Stimulated activated CD4-positive, alpha-beta T cell treated with anti-CD3 and anti-CD28 coated beads, Interleukin-4, amount 100 ng/mL, for 24 hours (primary cell): ENCODE measurements around the gene EPN1.
A peak's percentile ranks its signal among the peaks of the same experiment; 100 is the strongest.

Source experiments
- DNase-seq: peaks from one replicate; pipeline ENCODE4 v3.0.0-alpha.2; 2020

The EPN1 gene

DNA sequence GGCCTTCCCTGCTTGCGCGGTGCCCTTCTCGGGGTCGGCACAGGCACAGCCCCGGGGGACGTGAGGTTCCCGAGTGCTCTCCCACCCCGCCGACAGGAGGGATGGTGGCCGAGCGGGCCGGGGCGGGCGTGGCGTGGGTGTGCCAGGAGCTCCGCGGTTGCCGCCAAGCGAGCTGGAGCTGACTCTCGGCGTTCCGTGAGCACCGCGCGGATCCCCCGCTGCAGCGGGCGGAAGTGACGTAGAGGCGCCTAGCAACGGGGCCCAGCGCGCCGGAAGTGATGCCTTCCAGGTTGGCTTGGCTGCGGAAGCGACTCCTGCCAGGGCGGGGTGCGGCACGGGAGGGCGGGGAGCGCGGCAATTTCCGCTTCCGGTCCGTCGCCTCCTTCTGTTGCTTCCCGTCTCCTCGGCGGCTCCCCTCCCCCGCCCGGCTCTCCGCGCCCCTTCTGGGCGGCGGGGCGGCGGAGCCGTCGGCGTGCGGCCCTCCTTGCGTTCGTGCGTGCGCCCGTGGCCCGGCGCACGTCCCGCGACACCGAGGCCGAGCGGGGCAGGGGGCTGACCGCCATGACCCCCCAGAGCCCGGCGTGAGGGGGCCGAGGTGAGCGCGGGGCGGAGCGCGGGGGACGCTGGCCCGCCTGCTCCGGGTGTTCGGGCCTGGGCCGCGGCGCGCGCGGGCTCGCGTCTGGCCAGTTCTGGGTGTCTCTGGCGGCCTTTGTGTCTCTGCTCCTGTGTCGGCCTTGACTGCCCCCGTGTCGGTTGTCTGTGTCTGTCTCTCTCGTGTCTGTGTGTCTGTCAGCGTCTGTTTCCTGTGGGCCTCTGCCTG lies at the start of gene EPN1:
Gene EPN1, plus strand, starts transcription at position 386 of the 820 bp plus-strand sequence. CDS start 3,402 bp downstream, outside the sequence.
- DNase-seq, result peak; percentile 98

DNA sequence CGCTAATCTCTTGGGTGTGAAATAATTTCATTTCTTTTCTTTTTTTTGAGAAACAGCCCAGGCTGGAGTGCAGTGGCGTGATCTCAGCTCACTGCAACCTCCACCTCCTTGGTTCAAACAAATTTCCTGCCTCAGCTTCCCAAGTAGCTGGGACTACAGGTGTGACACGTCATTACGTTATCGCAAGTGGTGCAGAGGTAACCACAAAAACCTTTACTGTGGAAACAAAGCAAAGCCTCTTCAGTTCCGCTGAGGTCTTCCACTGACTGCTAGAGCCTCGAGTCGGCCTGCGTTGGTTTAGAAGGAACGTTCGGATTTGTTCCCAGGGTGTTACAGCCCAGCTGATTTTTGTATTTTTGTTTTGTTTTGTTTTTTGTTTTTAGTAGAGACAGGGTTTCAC lies 48.7 kb upstream of the EPN1 start:
- DNase-seq, result peak; percentile 65

DNA sequence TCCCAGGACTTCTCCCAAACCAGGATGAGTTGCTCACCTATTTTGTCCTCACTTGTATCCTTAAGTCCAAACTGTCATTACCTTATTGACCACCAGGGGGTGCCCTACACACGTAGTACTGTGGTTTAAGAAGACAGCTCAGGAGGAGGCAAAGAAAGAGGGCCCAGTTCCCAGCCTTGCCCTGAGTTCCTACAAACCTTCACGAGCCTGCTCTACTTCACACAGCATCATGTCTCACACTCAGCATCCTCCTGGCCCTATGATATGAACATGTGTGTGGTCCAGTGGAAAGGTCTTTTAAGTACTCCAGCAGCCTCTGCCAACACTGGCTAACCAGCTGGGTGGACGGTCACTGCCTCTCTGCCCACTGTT lies 42.6 kb upstream of the EPN1 start:
- DNase-seq, result peak; percentile 95

DNA sequence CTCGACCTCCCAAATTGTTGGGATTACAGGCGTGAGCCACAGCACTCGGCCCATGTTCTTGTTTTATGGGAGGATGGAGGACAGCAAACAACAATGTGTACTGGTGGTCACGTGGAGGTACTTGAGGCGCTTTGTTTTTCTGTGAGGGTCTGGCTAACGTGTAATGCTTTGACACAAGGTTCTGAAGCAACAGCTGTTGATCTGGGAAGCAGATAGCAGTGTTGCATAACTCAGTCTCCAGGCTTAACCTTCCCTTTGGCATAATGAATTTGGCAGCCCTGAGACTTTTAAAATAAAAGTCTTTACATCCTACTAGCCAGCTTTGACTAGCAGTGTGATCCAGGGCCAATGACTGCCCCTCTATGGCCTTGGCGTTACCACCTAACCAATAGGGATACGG lies 41.2 kb upstream of the EPN1 start:
- no peak for DNase-seq

DNA sequence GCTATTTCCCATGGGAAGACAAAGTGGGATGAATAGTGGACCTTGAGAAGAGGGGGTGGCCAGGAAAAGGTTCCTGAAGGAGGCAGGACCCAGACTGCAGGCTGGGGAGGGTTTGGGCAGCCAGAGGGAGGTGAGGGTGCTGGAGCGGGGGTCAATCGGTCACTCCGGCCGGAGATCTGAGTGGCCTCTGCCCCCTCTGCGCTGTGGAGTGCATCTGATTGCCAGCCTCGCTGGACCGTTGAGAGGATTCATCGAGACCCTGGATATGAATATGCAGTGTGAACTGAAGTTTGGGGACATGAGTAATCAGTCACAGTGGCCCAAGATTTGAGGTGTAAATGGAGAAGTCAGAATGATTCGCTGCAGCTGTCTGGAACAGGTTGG lies 39.7 kb upstream of the EPN1 start:
- DNase-seq, result no peak

DNA sequence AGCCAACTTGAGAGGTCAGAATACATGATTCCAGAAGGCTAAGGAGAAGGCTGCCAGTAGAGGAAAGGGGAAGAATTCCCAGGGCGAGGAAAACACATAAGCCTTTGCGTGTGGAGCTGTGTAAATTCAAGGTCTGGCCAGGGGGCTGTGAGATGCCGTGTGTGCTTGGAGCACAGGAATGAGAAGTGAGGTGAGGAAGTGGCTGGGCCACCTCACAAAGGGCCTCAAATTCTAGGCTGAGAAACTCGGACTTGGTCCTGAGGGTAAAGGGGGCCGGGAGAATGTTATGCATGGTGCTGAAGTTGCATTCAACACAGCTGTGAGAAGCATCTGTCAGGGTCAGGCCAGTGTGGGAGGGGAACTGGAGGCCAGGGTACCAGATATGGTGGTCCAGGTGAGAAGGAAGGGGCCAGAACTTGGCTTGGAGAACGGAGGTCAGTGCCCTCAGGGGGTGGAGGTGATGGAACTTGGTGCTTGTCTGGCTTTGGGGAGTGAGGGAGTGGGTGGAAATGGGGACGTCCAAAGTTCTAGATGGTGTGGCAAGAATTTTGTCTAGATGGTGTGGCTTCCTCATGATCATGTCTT lies 39.1 kb upstream of the EPN1 start:
- DNase-seq, result no peak

DNA sequence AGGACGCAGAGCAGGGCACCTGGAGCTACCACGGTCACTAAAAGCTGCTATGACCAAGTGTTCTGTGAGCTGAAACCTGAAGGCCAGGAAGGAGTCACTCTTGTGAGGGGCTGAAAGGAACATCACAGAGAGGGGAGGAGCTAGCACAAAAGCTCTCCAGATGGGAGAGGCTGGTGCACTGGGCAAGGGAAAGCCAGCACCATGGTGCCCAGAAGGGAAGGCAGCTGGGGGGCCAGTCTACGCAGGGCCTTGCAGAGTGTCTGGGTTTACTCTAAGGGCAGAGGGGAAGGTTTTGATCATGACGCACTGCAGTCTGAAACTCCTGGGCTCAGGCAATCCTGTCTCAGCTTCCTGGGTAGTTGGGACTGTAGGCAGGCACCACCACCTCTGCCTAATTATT lies 38.3 kb upstream of the EPN1 start:
- DNase-seq, result no peak

DNA sequence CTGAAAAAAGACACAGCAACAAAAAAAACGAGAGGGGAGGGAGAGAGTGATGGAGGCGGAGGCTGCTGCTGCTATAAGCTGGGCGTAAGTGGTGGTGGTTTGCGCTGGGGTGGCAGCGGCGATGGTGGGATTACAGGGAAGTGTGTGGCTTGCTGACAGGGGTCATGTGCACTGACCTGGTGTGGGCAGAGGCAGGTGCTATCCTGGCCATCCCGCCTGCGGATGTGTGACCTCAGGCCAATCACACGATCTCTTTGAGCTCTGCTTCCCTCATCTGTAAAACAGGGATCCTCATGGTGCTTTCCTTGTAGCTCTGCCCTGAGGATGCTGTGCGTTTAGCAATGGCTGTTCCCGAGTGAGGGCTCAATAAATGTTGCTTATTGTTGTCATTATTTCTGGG lies 37.5 kb upstream of the EPN1 start:
- DNase-seq, result no peak

DNA sequence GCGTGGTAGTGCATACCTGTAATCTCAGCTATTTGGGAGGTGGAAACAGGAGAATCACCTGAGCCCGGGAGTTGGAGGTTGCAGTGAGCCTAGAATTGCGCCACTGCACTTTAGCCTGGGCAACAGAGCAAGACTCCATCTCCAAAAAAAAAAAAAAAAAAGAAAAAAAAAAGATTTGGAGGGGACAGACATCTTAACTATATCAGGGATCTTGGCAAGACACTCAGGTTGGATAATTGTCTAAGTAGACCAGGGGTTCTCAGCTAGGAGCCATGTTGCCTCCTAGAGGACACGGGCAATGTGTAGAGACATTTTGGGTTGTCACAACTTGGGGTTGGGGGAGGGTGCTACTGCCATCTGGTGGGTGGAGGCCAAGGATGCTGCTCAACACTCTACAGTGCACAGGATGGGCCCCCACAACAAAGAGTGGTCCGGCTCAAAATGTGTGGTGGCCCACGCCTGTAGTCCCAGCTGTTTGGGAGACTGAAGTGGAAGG lies 36.1 kb upstream of the EPN1 start:
- peak; percentile 67 for DNase-seq

DNA sequence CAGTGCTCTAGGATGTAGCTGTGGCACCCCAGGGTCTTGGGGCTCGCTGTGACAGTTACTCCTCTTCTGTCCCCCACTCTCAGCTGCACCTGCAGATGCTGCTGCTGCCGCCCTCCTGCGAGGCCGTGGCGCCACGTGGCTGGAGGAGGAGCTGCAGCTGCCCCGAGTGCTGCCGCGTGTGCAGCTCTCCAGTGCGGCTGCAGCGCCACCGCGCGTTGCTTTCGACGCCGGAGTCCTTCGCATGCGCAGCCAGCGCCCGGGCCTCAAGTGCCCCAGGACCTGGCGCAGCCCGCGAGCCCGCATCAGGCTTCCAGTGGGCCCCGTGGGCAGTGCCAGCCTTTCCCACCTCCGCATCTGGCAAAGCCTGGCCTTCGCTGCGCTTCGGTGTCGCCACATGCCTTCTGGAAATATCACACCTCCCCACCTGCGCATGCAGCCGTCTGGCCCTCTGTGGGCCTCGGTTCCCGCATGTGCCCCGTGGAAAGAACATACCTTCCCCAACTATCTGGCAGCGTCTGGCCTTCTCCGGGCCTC lies 34.9 kb upstream of the EPN1 start:
- DNase-seq, result peak; percentile 73

DNA sequence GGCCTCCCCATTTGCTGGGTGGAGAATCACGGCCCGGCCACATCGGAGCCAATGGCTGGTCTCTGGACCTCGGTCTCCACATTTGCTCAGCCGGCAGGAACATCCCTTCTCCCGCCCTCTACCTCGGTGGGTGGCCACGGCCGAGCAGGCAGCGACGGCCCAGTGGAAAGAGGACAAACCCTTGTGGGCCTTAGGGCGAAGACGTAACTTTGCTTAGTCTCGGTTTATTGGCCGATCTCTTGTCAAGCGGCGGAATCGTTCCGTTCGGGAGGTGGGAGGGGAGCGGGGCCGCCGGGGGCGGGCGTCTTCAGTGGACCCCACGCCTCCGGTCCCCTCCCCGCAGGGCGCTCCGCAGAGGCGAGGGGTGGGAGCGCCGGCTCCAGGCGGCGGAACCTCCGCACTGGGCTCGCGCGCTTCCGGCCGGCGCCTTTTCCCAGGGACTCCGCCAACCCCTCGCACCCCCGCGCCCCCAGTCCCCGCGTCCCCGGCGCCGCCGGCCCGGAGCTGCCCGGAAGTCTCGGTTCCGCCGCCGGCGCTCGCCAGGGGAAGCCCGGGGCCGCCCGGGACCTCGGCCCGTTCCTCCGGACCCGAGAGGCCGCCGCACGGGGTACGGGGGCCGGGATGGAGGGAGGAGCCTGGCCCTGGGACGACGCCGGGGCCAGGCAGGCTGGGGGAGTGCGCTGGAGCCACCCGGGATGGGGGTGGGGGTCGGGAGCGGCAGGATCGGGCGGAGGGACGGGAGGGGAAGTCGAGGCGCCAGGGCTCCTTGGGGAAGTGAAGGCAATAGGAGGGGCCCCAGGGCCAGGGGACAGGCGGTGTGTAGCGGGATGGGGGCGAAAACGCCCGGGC lies 34.2 kb upstream of the EPN1 start, which contains the start of gene ZNF580:
Gene ZNF580, plus strand, starts transcription at position 426 of the 849 bp plus-strand sequence. CDS start 1,507 bp downstream, outside the sequence.
- DNase-seq, result peak; percentile 62

DNA sequence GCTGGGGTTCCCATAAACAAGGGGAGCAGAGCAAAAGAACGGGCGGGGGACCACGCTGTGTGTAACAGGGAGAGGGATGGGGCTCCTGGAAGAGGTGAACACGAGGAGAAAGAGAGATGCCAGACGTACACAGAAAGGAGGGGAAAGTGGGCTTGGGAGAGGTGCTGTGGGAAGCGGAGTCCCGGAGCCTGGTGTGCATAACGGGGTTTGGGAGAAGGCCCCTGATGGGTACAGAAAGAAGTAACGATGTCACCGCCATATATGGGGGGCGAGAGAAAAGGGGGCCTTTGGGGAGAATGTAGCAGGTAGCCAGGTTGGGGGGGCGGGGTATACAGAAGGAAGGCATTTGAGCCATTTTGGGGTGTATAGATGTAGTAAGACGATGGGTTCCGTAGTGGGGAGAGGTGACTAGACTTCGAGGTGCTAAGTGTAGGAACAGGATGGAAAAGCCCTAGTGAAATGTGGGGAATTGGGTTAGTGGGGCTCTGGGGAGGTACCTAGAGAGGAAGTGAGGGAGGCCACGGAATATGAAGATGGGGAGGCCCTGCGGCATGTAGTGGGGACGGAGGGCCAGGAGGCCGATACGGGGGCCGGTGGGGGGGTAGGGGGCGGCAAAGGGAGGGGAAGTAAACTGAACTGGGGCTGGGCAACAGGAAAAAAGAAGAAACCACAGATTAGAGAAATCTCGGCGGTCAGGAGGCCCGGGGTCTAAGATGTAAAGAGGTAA lies 33.4 kb upstream of the EPN1 start:
- DNase-seq, result peak; percentile 30

DNA sequence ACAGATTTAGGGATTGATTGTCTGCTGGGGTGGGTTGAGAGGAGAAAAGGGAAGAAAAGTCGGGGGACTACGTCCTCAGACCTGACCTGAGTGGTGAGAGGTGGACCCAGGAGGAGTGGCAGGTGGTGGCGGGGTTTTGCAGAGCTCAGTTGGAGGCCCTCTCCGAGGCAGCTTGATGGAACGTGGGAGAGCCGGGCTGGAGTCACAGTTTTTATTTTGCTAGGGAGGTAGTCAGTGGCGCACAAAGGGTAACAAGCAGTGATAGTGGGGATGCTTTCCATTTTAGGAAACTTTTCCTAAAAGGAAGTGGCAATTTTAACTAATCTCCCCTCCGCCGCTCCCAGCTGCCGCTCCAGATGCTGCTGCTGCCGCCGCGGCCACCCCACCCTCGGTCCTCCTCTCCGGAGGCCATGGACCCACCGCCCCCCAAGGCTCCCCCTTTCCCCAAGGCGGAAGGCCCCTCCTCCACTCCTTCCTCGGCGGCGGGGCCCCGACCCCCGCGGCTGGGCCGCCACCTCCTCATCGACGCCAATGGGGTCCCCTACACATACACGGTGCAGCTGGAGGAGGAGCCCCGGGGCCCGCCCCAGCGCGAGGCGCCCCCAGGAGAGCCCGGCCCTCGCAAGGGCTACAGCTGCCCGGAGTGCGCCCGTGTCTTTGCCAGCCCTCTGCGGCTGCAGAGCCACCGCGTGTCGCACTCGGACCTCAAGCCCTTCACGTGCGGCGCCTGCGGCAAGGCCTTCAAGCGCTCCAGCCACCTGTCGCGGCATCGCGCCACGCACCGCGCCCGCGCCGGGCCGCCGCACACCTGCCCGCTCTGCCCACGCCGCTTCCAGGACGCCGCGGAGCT lies 32.6 kb upstream of the EPN1 start:
- peak; percentile 43 for DNase-seq

DNA sequence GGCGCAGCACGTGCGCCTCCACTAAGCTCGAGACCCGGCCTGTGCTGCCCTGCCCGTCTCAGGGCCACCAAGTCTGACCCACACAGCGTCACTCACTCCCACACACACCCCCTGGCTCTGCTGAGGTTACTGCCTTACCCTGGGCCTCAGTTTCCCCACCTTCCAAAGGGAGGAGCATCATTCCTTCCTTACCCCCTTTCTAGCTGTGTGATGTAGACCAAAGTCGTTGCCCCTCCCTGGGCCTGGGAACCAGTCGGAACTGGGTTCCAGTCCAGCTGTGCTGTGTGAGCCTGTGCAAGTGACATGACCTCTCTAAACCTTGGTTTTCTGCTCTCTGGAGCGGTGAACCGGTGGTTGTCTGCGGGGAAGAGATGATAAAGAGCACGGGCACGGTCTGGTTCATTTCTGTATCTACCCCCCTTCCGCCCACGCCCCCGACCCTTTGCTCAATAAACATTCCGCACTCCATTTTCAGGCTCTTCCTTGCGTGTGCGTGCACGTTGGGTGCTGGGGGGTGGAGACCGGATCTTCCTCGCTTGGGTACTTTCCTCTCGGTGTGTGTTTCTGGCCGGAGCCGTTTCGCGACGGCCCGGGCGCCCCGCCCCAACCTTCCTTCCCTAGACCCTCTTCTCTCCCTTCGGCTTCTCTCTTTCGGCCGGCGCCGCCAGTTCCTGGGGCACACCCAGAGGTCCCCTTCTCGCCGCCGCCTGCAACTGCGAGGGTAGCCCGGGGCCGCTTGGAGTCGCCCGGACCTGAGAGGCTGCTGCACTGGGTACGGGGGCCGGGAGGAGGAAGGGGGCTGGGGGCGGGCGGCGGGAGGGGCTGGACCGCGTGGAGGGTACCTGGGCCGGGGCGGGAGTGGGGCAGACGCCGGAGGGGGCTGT lies 31.8 kb upstream of the EPN1 start, which contains the start of gene ZNF581:
Gene ZNF581, plus strand, starts transcription at position 647 of the 884 bp plus-strand sequence. CDS start 923 bp downstream, outside the sequence.
- DNase-seq, result peak; percentile 85

DNA sequence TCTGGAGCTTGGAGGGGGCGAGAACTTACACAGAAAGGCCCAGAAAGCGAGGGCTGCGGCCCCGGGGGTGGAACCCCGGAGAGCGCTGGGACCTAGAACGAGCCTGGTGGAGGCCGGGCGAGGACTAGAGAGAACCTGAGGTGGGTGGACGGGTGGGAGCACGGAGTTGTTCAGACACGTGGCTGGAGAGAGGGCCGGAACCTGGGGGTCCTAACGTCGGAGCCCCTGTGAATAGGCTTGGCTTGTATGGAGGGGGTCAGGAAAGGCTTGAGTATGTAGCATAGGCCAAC lies 31.2 kb upstream of the EPN1 start:
- DNase-seq, result no peak

DNA sequence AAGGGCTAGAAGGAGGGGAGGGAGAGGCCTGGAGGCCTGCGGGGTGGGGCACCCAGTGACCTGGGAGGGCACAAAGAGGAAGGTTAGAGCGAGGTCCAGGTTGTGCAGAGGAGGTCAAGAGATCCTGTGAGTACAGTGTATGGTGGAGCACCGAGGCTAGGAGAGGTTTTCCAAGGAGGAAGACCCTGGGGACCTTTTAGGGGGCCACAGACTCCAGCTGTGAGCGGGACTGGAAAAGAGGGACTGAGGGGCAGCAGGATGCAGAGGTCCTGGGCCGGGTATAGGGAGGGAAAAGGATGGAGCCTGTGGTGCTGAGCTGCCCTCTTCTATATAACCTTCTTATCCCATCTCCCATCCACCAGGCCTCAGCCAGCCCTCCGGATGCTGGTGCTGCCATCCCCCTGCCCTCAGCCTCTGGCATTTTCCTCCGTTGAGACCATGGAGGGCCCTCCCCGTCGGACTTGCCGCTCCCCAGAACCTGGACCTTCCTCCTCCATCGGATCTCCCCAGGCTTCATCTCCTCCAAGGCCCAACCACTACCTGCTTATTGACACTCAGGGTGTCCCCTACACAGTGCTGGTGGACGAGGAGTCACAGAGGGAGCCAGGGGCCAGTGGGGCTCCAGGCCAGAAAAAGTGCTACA lies 30.7 kb upstream of the EPN1 start:
- no peak for DNase-seq

DNA sequence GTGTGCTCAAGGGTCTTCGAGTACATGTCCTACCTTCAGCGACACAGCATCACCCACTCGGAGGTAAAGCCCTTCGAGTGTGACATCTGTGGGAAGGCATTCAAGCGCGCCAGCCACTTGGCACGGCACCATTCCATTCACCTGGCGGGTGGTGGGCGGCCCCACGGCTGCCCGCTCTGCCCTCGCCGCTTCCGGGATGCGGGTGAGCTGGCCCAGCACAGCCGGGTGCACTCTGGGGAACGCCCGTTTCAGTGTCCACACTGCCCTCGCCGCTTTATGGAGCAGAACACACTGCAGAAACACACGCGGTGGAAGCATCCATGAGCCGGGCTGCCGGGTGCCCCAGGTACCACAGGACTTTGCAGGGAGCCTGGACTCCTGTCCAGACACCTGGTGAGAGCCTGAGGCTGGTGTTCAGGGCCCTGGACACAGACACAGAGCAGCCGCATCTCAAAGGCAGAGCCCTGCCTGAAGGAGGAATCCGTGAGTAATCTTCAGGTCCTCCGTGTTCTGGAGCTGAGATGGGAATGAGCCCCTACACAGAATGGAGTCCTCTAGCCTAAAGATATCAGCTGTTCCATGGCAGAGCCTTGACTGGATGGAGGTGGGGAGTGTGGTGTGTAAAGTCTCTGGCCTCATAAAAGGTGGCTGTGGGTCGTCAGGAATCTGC lies 30.0 kb upstream of the EPN1 start:
- no peak for DNase-seq

DNA sequence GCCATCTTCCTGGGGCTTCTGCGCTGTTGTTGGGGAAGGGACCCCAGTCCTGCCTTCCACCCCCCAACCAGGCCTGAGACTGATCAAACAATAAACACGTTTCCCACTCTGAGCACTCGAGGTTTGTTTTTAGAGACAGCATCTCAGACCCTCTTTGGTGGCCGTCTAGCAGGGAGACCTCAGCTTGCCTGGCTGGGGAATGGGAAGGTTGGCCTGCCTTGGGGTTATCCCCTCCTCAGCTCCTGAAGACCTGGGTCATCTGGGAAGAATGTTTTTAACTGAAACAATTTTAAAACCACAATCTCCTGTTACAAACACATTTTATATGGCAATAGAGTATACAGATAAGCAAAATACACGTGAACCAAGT lies 29.5 kb upstream of the EPN1 start:
- no peak for DNase-seq
